ENCODE results near the gene ZNF354C.

Gene ZNF354C

DNA sequence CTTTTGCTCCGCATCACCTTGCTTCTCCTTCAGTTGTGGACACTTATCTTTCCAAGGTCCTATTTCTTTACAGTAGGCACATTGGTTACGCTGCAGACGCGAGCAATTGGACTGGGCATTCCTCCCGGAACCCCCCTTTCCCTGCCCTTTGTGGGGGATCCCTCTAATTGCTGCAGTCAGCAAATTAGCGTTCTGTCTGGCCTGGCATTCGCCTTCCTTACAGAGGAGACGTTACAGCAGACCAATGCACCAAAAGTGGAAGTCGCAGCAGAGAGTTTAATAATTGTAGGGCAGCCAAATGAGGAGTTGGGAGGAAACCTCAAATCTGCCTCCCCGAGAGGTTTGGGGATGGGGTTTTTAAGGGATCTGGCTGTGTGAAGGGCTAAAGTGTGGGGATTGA lies 5.3 kb upstream of the ZNF354C start:
- no peaks in the 10 kb centered on the region for H3K36me3 ChIP-seq (ENCODE audit: insufficient read depth, insufficient read length, low read length)
- DNase-seq (ENCODE audit: low read depth, low spot score) = no peak
- H3K27me3 ChIP-seq (ENCODE audit: insufficient read depth, insufficient read length) = no peaks in the 10 kb centered on the region
- H3K9ac ChIP-seq (ENCODE audit: insufficient read length, low read depth) = no peak overlapping the region
- peaks cover 2% of the 10 kb centered on the region for H3K4me1 ChIP-seq (ENCODE audit: insufficient read depth, insufficient read length)
- H3K9me3 ChIP-seq (ENCODE audit: insufficient read depth, low read length) = peaks cover 9% of the 10 kb centered on the region; the same call in 1 of the 2 replicates
- no peak for TF ChIP-seq ZNF274 (IDR thresholded peaks at IDR 0.05; ENCODE audit: low read depth, low read length)
- no peak overlapping the region for H3K4me3 ChIP-seq (ENCODE audit: insufficient read length, low read depth)

- Histone ChIP-seq H3K4me3 (ENCODE audit: insufficient read length, low read depth) (no peak overlapping the region), H3K9ac (ENCODE audit: insufficient read length, low read depth) (no peak overlapping the region), H3K36me3 (ENCODE audit: insufficient read depth, insufficient read length, low read length) (no peaks in the 10 kb centered on the region), H3K9me3 (ENCODE audit: insufficient read depth, low read length) (peaks cover 9% of the 10 kb centered on the region; the same call in 1 of the 2 replicates), H3K27me3 (ENCODE audit: insufficient read depth, insufficient read length) (no peaks in the 10 kb centered on the region), H3K4me1 (ENCODE audit: insufficient read depth, insufficient read length) (peaks cover 2% of the 10 kb centered on the region)
- TF ChIP-seq YY1 (IDR thresholded peaks at IDR 0.05; ENCODE audit: insufficient read depth, insufficient read length) = no peak
- no peak for TF ChIP-seq SUZ12 (IDR thresholded peaks at IDR 0.05; ENCODE audit: extremely low read depth, insufficient read depth, insufficient read length)
- no peak for TF ChIP-seq ZNF274 (IDR thresholded peaks at IDR 0.05; ENCODE audit: low read depth, low read length)
- no peak for DNase-seq (ENCODE audit: low read depth, low spot score)
Observed at GRCh38 chr5:179055436-179055835, 4.7 kb upstream of the ZNF354C start.

GRCh38 chr5:179055841-179056240 lies 4.3 kb upstream of the ZNF354C start:
- Histone ChIP-seq H3K4me1 (ENCODE audit: insufficient read depth, insufficient read length) (peaks cover 2% of the 10 kb centered on the region), H3K36me3 (ENCODE audit: insufficient read depth, insufficient read length, low read length) (no peaks in the 10 kb centered on the region), H3K9ac (ENCODE audit: insufficient read length, low read depth) (no peak overlapping the region), H3K9me3 (ENCODE audit: insufficient read depth, low read length) (peaks cover 9% of the 10 kb centered on the region; the same call in 1 of the 2 replicates), H3K27me3 (ENCODE audit: insufficient read depth, insufficient read length) (no peaks in the 10 kb centered on the region), H3K4me3 (ENCODE audit: insufficient read length, low read depth) (no peak overlapping the region)
- TF ChIP-seq ZNF274 (IDR thresholded peaks at IDR 0.05; ENCODE audit: low read depth, low read length) (no peak), YY1 (IDR thresholded peaks at IDR 0.05; ENCODE audit: insufficient read depth, insufficient read length) (no peak), SUZ12 (IDR thresholded peaks at IDR 0.05; ENCODE audit: extremely low read depth, insufficient read depth, insufficient read length) (no peak)
- no peak for DNase-seq (ENCODE audit: low read depth, low spot score)

DNA sequence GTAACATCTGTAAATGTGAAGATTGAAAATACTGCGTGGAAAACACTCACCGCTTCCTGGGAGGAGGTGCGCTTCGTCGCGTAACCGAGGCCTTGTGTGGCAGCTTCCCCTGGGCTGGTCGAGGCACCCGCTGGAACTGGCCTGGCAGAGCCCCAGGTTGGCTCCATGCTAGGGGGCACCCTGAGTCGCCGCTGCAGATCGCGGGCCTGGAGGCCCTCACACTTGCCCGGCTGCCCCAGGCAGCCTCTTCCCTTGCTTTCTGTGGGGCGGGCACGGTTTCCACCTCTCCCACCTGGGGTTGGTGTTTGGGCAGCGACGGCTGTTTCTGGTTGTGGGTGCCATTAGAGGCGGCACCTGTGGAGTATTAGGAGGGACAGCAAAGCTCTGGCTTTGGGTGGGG lies 852 bp downstream of the ZNF354C start:
- H3K4me1 ChIP-seq (ENCODE audit: insufficient read depth, insufficient read length) = peaks cover 2% of the 10 kb centered on the region
- H3K9me3 ChIP-seq (ENCODE audit: insufficient read depth, low read length) = peaks cover 28% of the 10 kb centered on the region
- no peaks in the 10 kb centered on the region for H3K27me3 ChIP-seq (ENCODE audit: insufficient read depth, insufficient read length)
- no peak for TF ChIP-seq YY1 (IDR thresholded peaks at IDR 0.05; ENCODE audit: insufficient read depth, insufficient read length)
- TF ChIP-seq SUZ12 (IDR thresholded peaks at IDR 0.05; ENCODE audit: extremely low read depth, insufficient read depth, insufficient read length) = no peak
- TF ChIP-seq ZNF274 (IDR thresholded peaks at IDR 0.05; ENCODE audit: low read depth, low read length) = no peak
- peak overlapping the region; percentile 68 for H3K4me3 ChIP-seq (ENCODE audit: insufficient read length, low read depth)
- peaks cover 33% of the 10 kb centered on the region for H3K36me3 ChIP-seq (ENCODE audit: insufficient read depth, insufficient read length, low read length)
- H3K9ac ChIP-seq (ENCODE audit: insufficient read length, low read depth) = peak overlapping the region; percentile 77
- DNase-seq (ENCODE audit: low read depth, low spot score) = no peak

- DNase-seq (ENCODE audit: low read depth, low spot score) = no peak
- no peaks in the 10 kb centered on the region for H3K27me3 ChIP-seq (ENCODE audit: insufficient read depth, insufficient read length)
- TF ChIP-seq YY1 (IDR thresholded peaks at IDR 0.05; ENCODE audit: insufficient read depth, insufficient read length) (no peak), SUZ12 (IDR thresholded peaks at IDR 0.05; ENCODE audit: extremely low read depth, insufficient read depth, insufficient read length) (no peak), ZNF274 (IDR thresholded peaks at IDR 0.05; ENCODE audit: low read depth, low read length) (no peak)
- H3K4me1 ChIP-seq (ENCODE audit: insufficient read depth, insufficient read length) = peaks cover 2% of the 10 kb centered on the region
- H3K4me3 ChIP-seq (ENCODE audit: insufficient read length, low read depth) = no peak overlapping the region
- peaks cover 51% of the 10 kb centered on the region for H3K36me3 ChIP-seq (ENCODE audit: insufficient read depth, insufficient read length, low read length)
- peaks cover 71% of the 10 kb centered on the region for H3K9me3 ChIP-seq (ENCODE audit: insufficient read depth, low read length)
- H3K9ac ChIP-seq (ENCODE audit: insufficient read length, low read depth) = no peak overlapping the region
Observed at GRCh38 chr5:179065703-179066102, 5.5 kb downstream of the ZNF354C start.

- DNase-seq (ENCODE audit: low read depth, low spot score) = no peak
- Histone ChIP-seq H3K4me3 (ENCODE audit: insufficient read length, low read depth) (no peak overlapping the region), H3K9me3 (ENCODE audit: insufficient read depth, low read length) (peaks cover 97% of the 10 kb centered on the region), H3K4me1 (ENCODE audit: insufficient read depth, insufficient read length) (no peaks in the 10 kb centered on the region), H3K9ac (ENCODE audit: insufficient read length, low read depth) (no peak overlapping the region), H3K36me3 (ENCODE audit: insufficient read depth, insufficient read length, low read length) (peaks cover 63% of the 10 kb centered on the region), H3K27me3 (ENCODE audit: insufficient read depth, insufficient read length) (no peaks in the 10 kb centered on the region)
- no peak for TF ChIP-seq SUZ12 (IDR thresholded peaks at IDR 0.05; ENCODE audit: extremely low read depth, insufficient read depth, insufficient read length)
- TF ChIP-seq YY1 (IDR thresholded peaks at IDR 0.05; ENCODE audit: insufficient read depth, insufficient read length) = no peak
- peak; percentile 97 for TF ChIP-seq ZNF274 (IDR thresholded peaks at IDR 0.05; ENCODE audit: low read depth, low read length)
Observed at GRCh38 chr5:179079165-179079987, 19.2 kb downstream of the ZNF354C start.

DNA sequence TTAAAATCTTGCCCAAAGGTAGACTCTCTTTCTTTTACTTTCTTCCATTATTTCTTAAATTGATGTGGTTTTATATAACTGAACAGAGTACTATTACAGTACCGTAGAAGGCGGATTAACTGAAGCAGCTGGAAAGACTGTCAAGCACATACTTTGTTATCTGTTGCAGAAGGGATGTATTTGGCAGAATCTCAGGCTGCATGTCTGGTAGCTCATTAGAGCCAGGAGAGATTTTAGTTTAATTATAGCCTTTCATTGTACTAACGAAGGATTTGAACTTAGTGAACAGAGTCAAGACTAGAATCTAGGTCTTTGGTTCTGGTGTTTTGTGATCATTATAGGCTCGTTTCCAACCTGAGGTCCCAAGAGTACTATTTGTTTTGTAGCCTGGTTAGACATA lies 20.6 kb downstream of the ZNF354C start:
- no peak for DNase-seq (ENCODE audit: low read depth, low spot score)
- no peaks in the 10 kb centered on the region for H3K4me1 ChIP-seq (ENCODE audit: insufficient read depth, insufficient read length)
- peaks cover 100% of the 10 kb centered on the region for H3K9me3 ChIP-seq (ENCODE audit: insufficient read depth, low read length)
- H3K4me3 ChIP-seq (ENCODE audit: insufficient read length, low read depth) = no peak overlapping the region
- no peak overlapping the region for H3K9ac ChIP-seq (ENCODE audit: insufficient read length, low read depth)
- peaks cover 62% of the 10 kb centered on the region for H3K36me3 ChIP-seq (ENCODE audit: insufficient read depth, insufficient read length, low read length)
- TF ChIP-seq SUZ12 (IDR thresholded peaks at IDR 0.05; ENCODE audit: extremely low read depth, insufficient read depth, insufficient read length) (no peak), YY1 (IDR thresholded peaks at IDR 0.05; ENCODE audit: insufficient read depth, insufficient read length) (no peak), ZNF274 (IDR thresholded peaks at IDR 0.05; ENCODE audit: low read depth, low read length) (no peak)
- no peaks in the 10 kb centered on the region for H3K27me3 ChIP-seq (ENCODE audit: insufficient read depth, insufficient read length)
